Subcutaneous adipose tissue (tissue), 4 donors: Measurements from ENCODE around the gene VAV2. TPM values are rescaled to one million over a fixed set of nuclear protein-coding genes. Genes with fewer than 3 reads are reported as not detected.

ENCODE experiments used
- total RNA-seq, 4 donors: library from RNA; depleted of rRNA; stranded (reverse); fragments of >200 nt; gene quantifications; one replicate each; pipeline ENCODE4 v1.1.0, GENCODE V29; 2016
- TF ChIP-seq, protein P1 (sequence below): fragments of 450-650 bp; IDR thresholded peaks from one replicate; pipeline ENCODE4 v1.5.1; 2016; ENCODE audit warnings: low read depth, mild to moderate bottlenecking, control low read depth, antibody characterized with exemption, moderate library complexity

The VAV2 gene
- total RNA-seq, 4 donors from 2014 or later: 3.6 to 6.8 (median 4.8) TPM

DNA sequence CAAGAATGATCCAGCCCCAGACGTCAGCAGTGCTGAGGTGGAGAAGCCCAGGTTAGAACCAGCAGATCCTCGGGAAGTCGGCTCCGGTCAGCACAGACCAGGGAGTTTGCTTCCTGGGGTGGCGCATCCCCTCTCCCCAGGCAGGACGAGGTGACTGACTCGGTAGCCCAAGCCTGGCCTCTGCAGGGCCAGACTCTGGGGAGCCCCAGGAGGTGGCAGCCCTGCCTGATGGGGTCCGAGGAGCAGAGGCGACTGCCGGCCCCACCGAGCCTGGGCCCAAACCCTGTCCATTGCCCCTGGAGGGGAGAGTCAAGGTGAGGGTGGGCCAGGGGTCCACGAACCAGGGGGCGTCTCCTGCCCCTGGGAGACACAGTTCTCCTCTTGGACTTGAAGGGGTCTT lies 201.1 kb downstream of the VAV2 start:
- TF ChIP-seq, protein P1, sequence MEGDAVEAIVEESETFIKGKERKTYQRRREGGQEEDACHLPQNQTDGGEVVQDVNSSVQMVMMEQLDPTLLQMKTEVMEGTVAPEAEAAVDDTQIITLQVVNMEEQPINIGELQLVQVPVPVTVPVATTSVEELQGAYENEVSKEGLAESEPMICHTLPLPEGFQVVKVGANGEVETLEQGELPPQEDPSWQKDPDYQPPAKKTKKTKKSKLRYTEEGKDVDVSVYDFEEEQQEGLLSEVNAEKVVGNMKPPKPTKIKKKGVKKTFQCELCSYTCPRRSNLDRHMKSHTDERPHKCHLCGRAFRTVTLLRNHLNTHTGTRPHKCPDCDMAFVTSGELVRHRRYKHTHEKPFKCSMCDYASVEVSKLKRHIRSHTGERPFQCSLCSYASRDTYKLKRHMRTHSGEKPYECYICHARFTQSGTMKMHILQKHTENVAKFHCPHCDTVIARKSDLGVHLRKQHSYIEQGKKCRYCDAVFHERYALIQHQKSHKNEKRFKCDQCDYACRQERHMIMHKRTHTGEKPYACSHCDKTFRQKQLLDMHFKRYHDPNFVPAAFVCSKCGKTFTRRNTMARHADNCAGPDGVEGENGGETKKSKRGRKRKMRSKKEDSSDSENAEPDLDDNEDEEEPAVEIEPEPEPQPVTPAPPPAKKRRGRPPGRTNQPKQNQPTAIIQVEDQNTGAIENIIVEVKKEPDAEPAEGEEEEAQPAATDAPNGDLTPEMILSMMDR: no peak

DNA sequence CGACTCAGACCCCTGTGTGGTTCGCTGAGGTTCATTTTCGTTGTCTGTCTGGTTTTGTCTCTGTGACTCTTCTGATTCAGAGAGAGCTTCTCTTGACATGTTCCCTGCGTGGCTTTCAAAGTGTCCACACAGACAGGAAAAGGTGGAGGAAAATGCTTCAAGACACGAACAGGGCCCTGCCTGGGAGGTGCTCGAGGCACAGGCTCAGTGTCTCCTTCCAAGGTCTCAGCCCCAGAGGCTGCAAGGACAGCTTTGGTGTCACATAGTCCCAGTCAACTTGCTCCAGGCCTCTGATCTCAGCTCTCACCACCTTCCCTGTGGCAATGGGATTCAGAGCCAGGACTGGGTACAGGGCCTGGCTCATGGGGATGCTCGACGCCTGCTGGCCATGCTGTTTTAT lies 202.3 kb downstream of the VAV2 start:
- TF ChIP-seq, protein P1: no peak

DNA sequence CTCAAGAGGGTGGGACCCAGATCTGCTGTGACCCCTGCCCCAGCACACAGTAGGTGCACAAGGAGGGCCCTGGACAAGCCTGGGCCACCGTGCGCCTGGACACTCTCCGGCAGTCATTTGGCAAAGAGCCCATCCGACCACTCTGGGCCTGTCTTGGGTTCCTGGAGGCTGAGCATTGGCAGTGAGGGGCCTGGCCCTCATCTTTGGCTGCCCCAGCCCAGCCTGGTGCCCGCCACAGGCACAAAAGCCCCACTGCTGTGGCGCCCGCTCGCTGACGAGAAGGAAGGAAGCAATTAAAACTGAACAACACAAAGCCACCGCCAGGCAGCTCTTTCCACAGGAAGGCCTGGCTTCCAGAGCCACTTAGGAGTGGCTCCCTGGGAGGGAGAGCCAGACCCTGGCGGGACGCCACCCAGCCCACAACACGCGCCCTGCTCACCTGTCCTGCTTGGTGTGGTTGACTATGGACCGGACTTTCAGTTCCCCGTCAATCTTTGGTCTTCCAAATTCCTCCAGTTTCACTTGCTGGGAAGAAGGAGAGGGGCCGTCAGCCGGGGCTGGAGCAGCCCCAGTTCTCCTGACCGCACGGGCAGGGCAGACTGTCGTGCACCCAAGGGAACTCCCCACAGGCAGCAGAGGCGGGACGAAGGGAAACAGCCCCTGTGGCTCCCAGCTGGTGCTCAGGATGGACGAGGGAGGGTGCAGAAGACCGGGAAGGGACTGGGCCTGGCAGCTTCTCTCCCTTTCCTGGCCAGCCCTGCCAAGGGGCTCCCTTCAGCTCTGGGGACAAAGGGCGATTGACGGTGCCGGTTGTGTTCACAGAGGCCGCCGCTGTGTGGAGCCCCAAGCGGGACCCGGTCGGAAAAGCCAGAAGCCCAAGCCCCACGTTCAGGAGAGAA lies 203.1 kb downstream of the VAV2 start:
- TF ChIP-seq, protein P1: no peak

DNA sequence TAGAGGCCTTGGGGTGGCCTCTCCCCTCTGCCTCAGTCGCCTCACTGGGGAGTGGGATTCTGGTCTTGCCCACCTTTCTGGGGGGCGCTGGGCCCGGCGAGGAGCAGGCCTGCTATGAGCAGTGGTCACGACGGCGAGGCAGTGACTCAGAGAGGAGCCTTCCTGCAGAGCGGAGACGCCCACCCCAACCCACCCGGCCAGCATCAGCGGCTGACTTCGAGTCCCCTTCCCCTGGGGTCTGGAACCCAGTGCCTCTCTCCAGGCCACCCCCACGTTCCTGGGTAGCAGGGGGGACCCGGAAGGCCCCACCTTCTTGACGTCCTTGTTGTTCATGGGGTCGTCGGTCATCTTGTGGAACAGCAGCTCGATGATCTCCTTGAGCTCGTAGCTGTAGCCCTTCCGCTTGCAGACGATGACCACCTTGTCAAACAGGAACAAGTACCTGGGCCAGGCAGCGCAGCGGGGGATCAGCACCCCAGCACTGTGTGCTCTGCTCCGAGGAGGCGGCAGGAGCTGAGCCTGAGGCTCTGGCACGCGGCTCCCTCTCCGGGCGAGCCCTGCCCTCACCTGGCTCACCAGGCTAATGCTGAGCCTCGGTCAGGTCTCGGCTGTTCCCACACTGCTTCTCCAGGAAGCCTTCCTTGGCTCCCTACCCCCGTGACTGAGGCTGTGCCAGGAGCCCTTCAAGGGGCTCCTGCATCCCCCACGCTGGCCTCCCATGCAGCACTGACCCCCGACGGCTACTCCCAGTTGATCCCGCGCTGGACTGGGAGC lies 203.9 kb downstream of the VAV2 start:
- TF ChIP-seq, protein P1: no peak

DNA sequence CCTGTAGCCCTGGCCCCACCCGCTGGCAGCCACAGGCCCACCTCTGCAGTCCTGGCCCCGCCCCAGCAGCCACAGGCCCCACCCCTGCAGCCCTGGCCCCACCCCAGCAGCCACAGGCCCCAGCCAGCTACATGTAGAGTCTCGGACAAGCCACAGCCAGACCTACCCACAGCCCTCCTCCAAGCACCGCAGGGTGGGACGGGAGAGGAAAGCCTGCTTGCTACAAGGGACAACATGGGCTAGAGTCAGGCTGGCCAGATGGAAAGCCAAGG lies 204.4 kb downstream of the VAV2 start:
- TF ChIP-seq, protein P1: no peak

DNA sequence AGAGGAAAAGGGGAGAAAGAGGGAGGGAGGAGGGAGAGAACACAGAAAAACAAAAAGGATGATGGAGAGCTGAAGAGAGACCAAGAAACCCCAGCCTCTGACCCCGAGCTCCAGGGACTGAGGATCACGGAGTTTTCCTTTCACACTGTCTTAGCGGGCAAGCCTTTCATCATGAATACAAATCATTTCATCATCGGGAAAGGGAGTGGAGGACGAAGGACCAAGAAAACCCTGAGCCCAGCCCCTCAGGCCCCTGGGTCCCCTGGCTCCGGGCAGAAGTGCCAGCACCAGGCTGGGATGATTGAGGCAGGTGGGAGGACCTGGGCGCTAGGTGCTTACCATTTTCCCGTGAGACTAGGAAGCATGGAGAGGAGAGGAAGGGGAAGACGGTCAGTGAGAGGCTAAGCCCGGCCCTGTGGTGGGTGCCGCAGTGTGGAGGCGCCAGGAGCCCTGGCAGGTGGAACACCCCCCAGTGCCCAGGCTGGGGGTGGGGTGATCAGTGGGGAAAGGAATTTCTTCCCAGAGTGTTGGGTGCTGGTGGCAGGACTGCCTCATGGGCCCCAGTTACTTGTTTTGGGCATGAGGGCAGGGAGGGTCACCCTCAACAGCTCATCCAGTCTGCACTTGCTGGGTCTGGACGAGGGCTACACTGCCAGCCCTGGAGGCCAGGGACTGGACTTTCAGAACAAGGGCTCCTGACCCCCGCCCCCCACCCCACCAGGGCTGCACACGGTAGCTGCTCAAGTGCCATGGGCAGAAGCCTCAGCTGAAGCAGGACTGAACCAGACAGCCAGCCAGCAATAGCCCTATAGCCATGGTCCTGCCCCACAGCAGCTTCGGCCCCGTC lies 205.0 kb downstream of the VAV2 start:
- TF ChIP-seq, protein P1: no peak

DNA sequence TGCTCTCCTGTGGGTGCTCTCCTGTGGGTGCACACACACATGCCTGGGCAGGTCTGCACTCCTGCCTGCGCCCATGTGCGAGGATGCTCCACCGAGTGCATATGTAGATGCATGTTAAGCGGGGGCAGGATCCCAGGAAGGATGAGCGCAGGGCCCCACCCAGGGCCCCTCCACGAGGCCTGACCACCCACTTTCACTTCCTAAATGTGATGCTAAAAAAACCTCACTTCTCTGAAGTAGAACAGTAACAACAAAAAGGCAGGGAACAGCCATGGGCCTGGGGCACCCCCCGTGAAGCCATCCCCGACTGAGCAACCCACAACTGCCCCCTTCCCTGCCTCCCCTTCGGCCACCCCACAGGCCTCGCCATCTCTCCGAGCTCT lies 205.8 kb downstream of the VAV2 start:
- TF ChIP-seq, protein P1: no peak
